RCC 7860 (cell line): ENCODE measurements around the gene PIAS2.

Experiments used
- DNase-seq: peaks from one replicate; pipeline ENCODE4 v3.0.0-alpha.2; 2015; ENCODE audit warnings: low spot score
- FAIRE-seq: peaks from 2 replicates; lab custom pipeline; 2012; peaks lifted over from hg19 to GRCh38; lab: Jason Lieb, UNC

The PIAS2 gene

GRCh38 chr18:46770708-46771107 is 146.6 kb downstream of the PIAS2 start:
- FAIRE-seq = no peak
- DNase-seq = no peak

GRCh38 chr18:46768166-46768921 is 149.0 kb downstream of the PIAS2 start:
- no peak for DNase-seq
- FAIRE-seq = no peak

GRCh38 chr18:46767217-46767616 is 150.1 kb downstream of the PIAS2 start:
- DNase-seq = no peak
- FAIRE-seq = no peak

GRCh38 chr18:46764586-46764985 is 152.7 kb downstream of the PIAS2 start:
- no peak for FAIRE-seq

GRCh38 chr18:46761059-46761769 is 156.1 kb downstream of the PIAS2 start:
- no peak for DNase-seq
- no peak for FAIRE-seq

More at GRCh38 chr18:46764586-46764985, 152.7 kb downstream of the PIAS2 start:
- DNase-seq = no peak

GRCh38 chr18:46759890-46760289 is 157.4 kb downstream of the PIAS2 start:
- DNase-seq = no peak
- no peak for FAIRE-seq

GRCh38 chr18:46756559-46757201 is 160.6 kb downstream of the PIAS2 start, which contains the start of gene ST8SIA5:
ST8SIA5 (minus strand) TSS chr18:46757053; CDS start chr18:46756508, 545 bp downstream.
- DNase-seq = no peak

GRCh38 chr18:46756025-46756558 is 161.2 kb downstream of the PIAS2 start:
- FAIRE-seq (no peak), DNase-seq (no peak)

More at GRCh38 chr18:46756559-46757201, 160.6 kb downstream of the PIAS2 start, which contains the start of gene ST8SIA5:
- FAIRE-seq = no peak

GRCh38 chr18:46755315-46756024 is 161.8 kb downstream of the PIAS2 start:
- FAIRE-seq (no peak), DNase-seq (no peak)

- DNase-seq = no peak
- FAIRE-seq = no peak
Measured at GRCh38 chr18:46754661-46755292, 162.5 kb downstream of the PIAS2 start.

- DNase-seq (no peak), FAIRE-seq (no peak)
Measured at GRCh38 chr18:46754188-46754587, 163.1 kb downstream of the PIAS2 start.
